ENCODE measurements around the gene PRKACB. TPM values are rescaled to one million over a fixed set of nuclear protein-coding genes. Genes with fewer than 3 reads are reported as not detected.

PRKACB gene
- total RNA-seq, 2 donors from 2014 or later, result 35.0 to 42.4 TPM

DNA sequence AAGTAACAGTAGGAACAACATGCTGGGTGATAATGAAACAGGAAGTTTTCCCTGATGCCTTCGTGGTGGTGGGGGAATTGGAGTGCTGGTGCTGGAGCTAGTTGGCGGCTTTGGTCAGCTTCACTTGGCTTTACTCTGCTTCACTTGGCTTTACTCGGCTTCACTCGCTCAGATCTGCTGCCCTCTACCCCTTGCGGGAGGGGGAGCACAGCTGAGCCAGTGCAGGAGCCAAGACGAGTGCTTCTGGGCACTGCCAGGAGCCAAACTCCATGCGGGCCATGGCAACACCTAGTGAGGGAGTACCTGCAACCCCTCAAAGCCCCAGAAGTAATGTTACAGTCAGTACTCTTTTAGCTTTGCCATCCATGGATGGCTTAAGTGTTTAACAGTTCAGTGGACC lies 10.6 kb upstream of the PRKACB start:
- no peak overlapping the region for H3K27ac Mint-ChIP-seq
- DNase-seq (no peak), ATAC-seq (replicated peaks in 1 of 2) (no peak)
- H3K27me3 Mint-ChIP-seq (ENCODE audit: low read depth), result no peaks in the 10 kb centered on the region
- no peaks in the 10 kb centered on the region for H3K9me3 Mint-ChIP-seq
- H3K4me3 Mint-ChIP-seq, result no peak overlapping the region
- no peaks in the 10 kb centered on the region for H3K36me3 Mint-ChIP-seq (ENCODE audit: insufficient read depth in 2 of 2)
- H3K4me1 Mint-ChIP-seq (ENCODE audit: low read depth), result peaks cover 8% of the 10 kb centered on the region

GRCh38 chr1:84135341-84135740 lies 8.7 kb upstream of the PRKACB start:
- Mint-ChIP-seq H3K27ac (no peak overlapping the region), H3K4me3 (no peak overlapping the region), H3K27me3 (ENCODE audit: low read depth) (no peaks in the 10 kb centered on the region), H3K36me3 (ENCODE audit: insufficient read depth in 2 of 2) (no peaks in the 10 kb centered on the region), H3K4me1 (ENCODE audit: low read depth) (peaks cover 8% of the 10 kb centered on the region), H3K9me3 (no peaks in the 10 kb centered on the region)
- DNase-seq (no peak), ATAC-seq (replicated peaks in 1 of 2) (no peak)

- no peaks in the 10 kb centered on the region for H3K36me3 Mint-ChIP-seq (ENCODE audit: insufficient read depth in 2 of 2)
- no peak overlapping the region for H3K27ac Mint-ChIP-seq
- ATAC-seq (replicated peaks in 1 of 2) (no peak), DNase-seq (no peak)
- no peaks in the 10 kb centered on the region for H3K27me3 Mint-ChIP-seq (ENCODE audit: low read depth)
- no peak overlapping the region for H3K4me3 Mint-ChIP-seq
- H3K4me1 Mint-ChIP-seq (ENCODE audit: low read depth), result peaks cover 32% of the 10 kb centered on the region
- no peaks in the 10 kb centered on the region for H3K9me3 Mint-ChIP-seq
Observed at GRCh38 chr1:84141182-84142003, 2.7 kb upstream of the PRKACB start.

DNA sequence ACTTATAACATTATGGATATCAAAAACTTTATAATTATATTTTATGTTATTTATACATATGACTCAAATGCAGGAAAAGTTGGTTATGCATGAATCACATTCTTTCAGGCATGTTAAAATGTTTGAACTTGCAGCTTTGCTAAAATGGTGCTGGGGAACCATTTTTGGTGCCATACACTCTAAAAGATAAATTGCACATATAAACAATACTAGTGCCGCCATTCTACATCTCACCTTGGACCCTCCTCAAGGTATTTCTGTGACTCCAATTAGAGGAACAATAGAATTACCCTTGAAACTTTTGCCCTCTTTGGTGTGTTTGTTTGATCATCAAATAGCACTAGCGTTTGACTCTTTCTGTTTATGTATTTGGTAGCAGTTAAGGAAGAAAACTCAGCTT lies 997 bp downstream of the PRKACB start:
- Mint-ChIP-seq H3K27me3 (ENCODE audit: low read depth) (no peaks in the 10 kb centered on the region), H3K4me1 (ENCODE audit: low read depth) (peaks cover 59% of the 10 kb centered on the region), H3K36me3 (ENCODE audit: insufficient read depth in 2 of 2) (no peaks in the 10 kb centered on the region), H3K27ac (peak overlapping the region; percentile 99), H3K4me3 (peak overlapping the region; percentile 88 to 95), H3K9me3 (no peaks in the 10 kb centered on the region)
- DNase-seq, result no peak
- no peak for ATAC-seq (replicated peaks in 1 of 2)

- H3K4me1 Mint-ChIP-seq (ENCODE audit: low read depth), result peaks cover 70% of the 10 kb centered on the region
- H3K9me3 Mint-ChIP-seq, result no peaks in the 10 kb centered on the region
- DNase-seq, result no peak
- H3K4me3 Mint-ChIP-seq, result peak overlapping the region; percentile 88 to 96
- H3K27ac Mint-ChIP-seq, result peak overlapping the region; percentile 99
- H3K27me3 Mint-ChIP-seq (ENCODE audit: low read depth), result no peaks in the 10 kb centered on the region
- peaks cover 2 to 6% of the 10 kb centered on the region in 2 donors for H3K36me3 Mint-ChIP-seq (ENCODE audit: insufficient read depth in 2 of 2)
- peak; percentile 55 to 76 for ATAC-seq (replicated peaks in 1 of 2)
Observed at GRCh38 chr1:84146411-84147032, 2.5 kb downstream of the PRKACB start.

- Mint-ChIP-seq H3K4me1 (ENCODE audit: low read depth) (peaks cover 81% of the 10 kb centered on the region), H3K36me3 (ENCODE audit: insufficient read depth in 2 of 2) (peaks cover 4 to 6% of the 10 kb centered on the region in 2 donors), H3K27ac (no peak overlapping the region), H3K27me3 (ENCODE audit: low read depth) (no peaks in the 10 kb centered on the region), H3K4me3 (no peak overlapping the region), H3K9me3 (no peaks in the 10 kb centered on the region)
- DNase-seq (no peak), ATAC-seq (replicated peaks in 1 of 2) (no peak)
Observed at GRCh38 chr1:84148758-84149157, 4.7 kb downstream of the PRKACB start.

- Mint-ChIP-seq H3K4me1 (ENCODE audit: low read depth) (peaks cover 84% of the 10 kb centered on the region), H3K36me3 (ENCODE audit: insufficient read depth in 2 of 2) (peaks cover 4 to 11% of the 10 kb centered on the region in 2 donors), H3K9me3 (no peaks in the 10 kb centered on the region), H3K4me3 (peak overlapping the region; percentile 20 to 67), H3K27ac (peak overlapping the region; percentile 14), H3K27me3 (ENCODE audit: low read depth) (no peaks in the 10 kb centered on the region)
- DNase-seq, result peak in 1 of 2 donors; percentile 33
- peak; percentile 91 for ATAC-seq (replicated peaks in 1 of 2)
Observed at GRCh38 chr1:84152649-84153056, 8.6 kb downstream of the PRKACB start.

GRCh38 chr1:84155517-84155916 lies 11.4 kb downstream of the PRKACB start:
- peaks cover 2 to 10% of the 10 kb centered on the region in 2 donors for H3K36me3 Mint-ChIP-seq (ENCODE audit: insufficient read depth in 2 of 2)
- H3K9me3 Mint-ChIP-seq, result no peaks in the 10 kb centered on the region
- ATAC-seq (replicated peaks in 1 of 2), result peak; percentile 19 to 25
- H3K27ac Mint-ChIP-seq, result peak overlapping the region; percentile 55
- DNase-seq, result no peak
- no peaks in the 10 kb centered on the region for H3K27me3 Mint-ChIP-seq (ENCODE audit: low read depth)
- H3K4me1 Mint-ChIP-seq (ENCODE audit: low read depth), result peaks cover 88% of the 10 kb centered on the region
- H3K4me3 Mint-ChIP-seq, result peak overlapping the region; percentile 46 to 87

DNA sequence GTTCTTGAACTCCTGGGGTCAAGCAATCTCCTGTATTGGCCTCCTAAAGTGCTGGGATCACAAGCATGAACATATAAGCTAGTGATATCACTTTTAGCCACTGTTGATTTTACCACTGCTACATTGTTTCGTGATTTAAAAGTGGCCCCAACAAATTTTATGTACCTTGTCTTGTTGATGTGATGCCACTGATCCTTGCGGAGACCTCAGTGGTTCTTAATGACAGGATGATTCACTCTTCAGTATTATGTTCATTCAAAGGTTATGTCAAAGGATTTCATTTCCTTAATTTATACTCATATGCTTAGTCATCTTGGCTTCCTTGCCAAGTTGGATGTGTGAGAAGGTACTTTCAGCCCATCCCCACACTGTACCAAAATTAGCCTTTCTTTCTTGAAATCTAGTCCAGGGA lies 12.1 kb downstream of the PRKACB start:
- DNase-seq, result no peak
- Mint-ChIP-seq H3K4me3 (peak overlapping the region; percentile 46 to 87), H3K9me3 (no peaks in the 10 kb centered on the region), H3K36me3 (ENCODE audit: insufficient read depth in 2 of 2) (peaks cover 2 to 5% of the 10 kb centered on the region in 2 donors), H3K4me1 (ENCODE audit: low read depth) (peaks cover 88% of the 10 kb centered on the region), H3K27me3 (ENCODE audit: low read depth) (no peaks in the 10 kb centered on the region), H3K27ac (peak overlapping the region; percentile 55)
- ATAC-seq (replicated peaks in 1 of 2), result peak; percentile 30 to 33

DNA sequence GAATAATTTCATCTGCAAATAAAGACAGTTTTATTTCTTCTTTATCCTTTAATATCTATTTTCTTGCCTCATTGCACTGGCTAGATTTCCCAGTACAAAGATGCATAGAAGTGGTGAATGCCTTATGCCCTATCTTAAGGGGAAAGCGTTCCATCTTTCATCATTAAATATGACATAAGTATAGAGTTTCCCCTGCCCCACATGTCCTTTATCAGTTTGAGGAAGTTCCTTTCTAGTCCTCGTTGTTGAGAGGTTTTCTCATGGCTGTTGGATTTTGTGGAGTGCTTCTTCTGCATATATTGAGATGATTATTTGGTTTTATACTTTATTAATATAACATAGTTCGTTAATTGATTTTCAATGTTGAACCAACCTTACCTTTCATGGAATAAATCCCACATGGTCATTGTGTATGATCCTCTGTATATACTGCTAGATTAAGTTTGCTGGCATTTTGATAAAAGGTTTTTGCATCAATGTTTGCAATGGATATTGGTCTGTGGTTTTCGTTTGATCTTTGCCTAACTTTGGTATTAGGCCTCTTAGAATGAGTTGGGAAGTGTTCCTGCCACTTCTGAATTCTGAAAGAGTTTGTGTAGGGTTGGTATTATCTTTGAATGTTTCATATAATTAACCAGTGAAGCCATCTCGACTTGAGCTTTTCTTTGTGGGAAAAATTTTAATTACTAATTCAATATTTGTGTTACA lies 15.6 kb downstream of the PRKACB start:
- H3K36me3 Mint-ChIP-seq (ENCODE audit: insufficient read depth in 2 of 2), result no peaks in the 10 kb centered on the region
- H3K27ac Mint-ChIP-seq, result no peak overlapping the region
- peak overlapping the region in 1 of 2 donors; percentile 39 for H3K4me3 Mint-ChIP-seq
- DNase-seq (no peak), ATAC-seq (replicated peaks in 1 of 2) (no peak)
- no peaks in the 10 kb centered on the region for H3K27me3 Mint-ChIP-seq (ENCODE audit: low read depth)
- no peaks in the 10 kb centered on the region for H3K9me3 Mint-ChIP-seq
- peaks cover 88% of the 10 kb centered on the region for H3K4me1 Mint-ChIP-seq (ENCODE audit: low read depth)

- H3K27ac Mint-ChIP-seq, result peak overlapping the region; percentile 57
- H3K4me1 Mint-ChIP-seq (ENCODE audit: low read depth), result peaks cover 72% of the 10 kb centered on the region
- ATAC-seq (replicated peaks in 1 of 2) (no peak), DNase-seq (no peak)
- H3K36me3 Mint-ChIP-seq (ENCODE audit: insufficient read depth in 2 of 2), result no peaks in the 10 kb centered on the region
- H3K4me3 Mint-ChIP-seq, result peak overlapping the region in 1 of 2 donors; percentile 26
- H3K27me3 Mint-ChIP-seq (ENCODE audit: low read depth), result no peaks in the 10 kb centered on the region
- no peaks in the 10 kb centered on the region for H3K9me3 Mint-ChIP-seq
Observed at GRCh38 chr1:84162295-84162694, 18.2 kb downstream of the PRKACB start.

GRCh38 chr1:84163123-84163931 lies 19.3 kb downstream of the PRKACB start:
- peak; percentile 34 to 57 for ATAC-seq (replicated peaks in 1 of 2)
- Mint-ChIP-seq H3K27me3 (ENCODE audit: low read depth) (no peaks in the 10 kb centered on the region), H3K36me3 (ENCODE audit: insufficient read depth in 2 of 2) (no peaks in the 10 kb centered on the region), H3K27ac (peak overlapping the region; percentile 91), H3K4me1 (ENCODE audit: low read depth) (peaks cover 71% of the 10 kb centered on the region), H3K4me3 (peak overlapping the region; percentile 16 to 85), H3K9me3 (no peaks in the 10 kb centered on the region)
- no peak for DNase-seq
